SK-N-SH treated with all-trans-retinoic acid at 6 μM for 48 hours (cell line): Measurements from ENCODE around the gene WDR55.
"Not testable (repeated sequence)": the region's sequence is repeated elsewhere in the genome, so short reads cannot be mapped to it uniquely, and the experiment has no call there.

Experiments used
- ATAC-seq: fragments of 200-7000 bp; cut with Tn5 transposase; 3 replicates; pipeline ENCODE4 v1.9.1; 2020; ENCODE audit warnings: mild to moderate bottlenecking, moderate library complexity
- ARNTL ChIP-seq: fragments of 450-650 bp; formaldehyde crosslinking; IDR thresholded peaks from 2 replicates; pipeline ENCODE4 v1.5.0; 2020; ENCODE audit warnings: low read depth, mild to moderate bottlenecking, moderate library complexity, borderline replicate concordance
- CSDC2 ChIP-seq: fragments of 250-450 bp; sonication (Bioruptor Pico); IDR thresholded peaks from 2 replicates; pipeline ENCODE4 v1.5.0; 2020; ENCODE audit warnings: mild to moderate bottlenecking, moderate library complexity
- ESRRG ChIP-seq: fragments of 250-450 bp; sonication (Bioruptor Pico); IDR thresholded peaks from 2 replicates; pipeline ENCODE4 v1.6.1; 2021; ENCODE audit warnings: mild to moderate bottlenecking
- ISL1 ChIP-seq: fragments of 250-450 bp; sonication (Bioruptor Pico); IDR thresholded peaks from 2 replicates; pipeline ENCODE4 v2.1.2; 2022; ENCODE audit warnings: mild to moderate bottlenecking, moderate library complexity
- OSR1 ChIP-seq: fragments of 250-450 bp; sonication (Bioruptor Pico); IDR thresholded peaks from 2 replicates; pipeline ENCODE4 v1.8.0; 2022; ENCODE audit warnings: moderate library complexity, mild to moderate bottlenecking, inconsistent platforms
- PPARA ChIP-seq: fragments of 250-450 bp; sonication (Bioruptor Pico); IDR thresholded peaks from 2 replicates; pipeline ENCODE4 v1.5.0; 2020; ENCODE audit warnings: mild to moderate bottlenecking, borderline replicate concordance
- RARB ChIP-seq: fragments of 250-450 bp; sonication (Bioruptor Pico); IDR thresholded peaks from 2 replicates; pipeline ENCODE4 v1.8.0; 2021; ENCODE audit warnings: mild to moderate bottlenecking, moderate library complexity
- SNAI2 ChIP-seq: fragments of 250-450 bp; sonication (Bioruptor Pico); IDR thresholded peaks from 2 replicates; pipeline ENCODE4 v1.5.0; 2020; ENCODE audit warnings: mild to moderate bottlenecking, moderate library complexity
- TCF4 ChIP-seq: fragments of 250-450 bp; sonication (Bioruptor Pico); IDR thresholded peaks from 2 replicates; pipeline ENCODE4 v1.8.0; 2021; ENCODE audit warnings: mild to moderate bottlenecking, moderate library complexity, borderline replicate concordance
- TOX ChIP-seq: fragments of 250-450 bp; sonication (Bioruptor Pico); IDR thresholded peaks from 2 replicates; pipeline ENCODE4 v1.8.0; 2021; ENCODE audit warnings: mild to moderate bottlenecking, moderate library complexity, borderline replicate concordance
- ZFP3 ChIP-seq: fragments of 250-450 bp; sonication (Bioruptor Pico); IDR thresholded peaks from 2 replicates; pipeline ENCODE4 v1.5.0; 2020; ENCODE audit warnings: mild to moderate bottlenecking, moderate library complexity
- ZFP30 ChIP-seq: fragments of 450-650 bp; formaldehyde crosslinking; IDR thresholded peaks from 2 replicates; pipeline ENCODE4 v1.5.0; 2022; ENCODE audit warnings: mild to moderate bottlenecking, moderate library complexity
- ZNF565 ChIP-seq: fragments of 450-650 bp; formaldehyde crosslinking; conservative IDR thresholded peaks from 2 replicates; pipeline ENCODE4 v1.5.0; 2020; ENCODE audit warnings: low read depth, mild to moderate bottlenecking, moderate library complexity
- ZNF70 ChIP-seq: fragments of 450-650 bp; formaldehyde crosslinking; IDR thresholded peaks from 2 replicates; pipeline ENCODE4 v1.5.0; 2020; ENCODE audit warnings: mild to moderate bottlenecking, moderate library complexity
- ZNF8 ChIP-seq: fragments of 450-650 bp; formaldehyde crosslinking; IDR thresholded peaks from 2 replicates; pipeline ENCODE4 v1.5.0; 2020; ENCODE audit warnings: mild to moderate bottlenecking, moderate library complexity
- TF ChIP-seq, protein P1 (sequence below): fragments of 250-450 bp; sonication (Bioruptor Pico); IDR thresholded peaks from 2 replicates; pipeline ENCODE4 v1.5.1; 2020; ENCODE audit warnings: low read depth, mild to moderate bottlenecking, moderate library complexity
- TF ChIP-seq, protein P2 (sequence below): fragments of 250-450 bp; sonication (Bioruptor Pico); IDR thresholded peaks from 2 replicates; pipeline ENCODE4 v1.5.1; 2021; ENCODE audit warnings: mild to moderate bottlenecking, moderate library complexity
- TF ChIP-seq, protein P3 (sequence below): fragments of 250-450 bp; sonication (Bioruptor Pico); IDR thresholded peaks from 2 replicates; pipeline ENCODE4 v1.8.0; 2021; ENCODE audit warnings: low read depth, mild to moderate bottlenecking, moderate library complexity, borderline replicate concordance
- TF ChIP-seq, protein P4 (sequence below): fragments of 250-450 bp; sonication (Bioruptor Pico); IDR thresholded peaks from 2 replicates; pipeline ENCODE4 v1.5.0; 2020; ENCODE audit warnings: mild to moderate bottlenecking, moderate library complexity

WDR55 gene

DNA sequence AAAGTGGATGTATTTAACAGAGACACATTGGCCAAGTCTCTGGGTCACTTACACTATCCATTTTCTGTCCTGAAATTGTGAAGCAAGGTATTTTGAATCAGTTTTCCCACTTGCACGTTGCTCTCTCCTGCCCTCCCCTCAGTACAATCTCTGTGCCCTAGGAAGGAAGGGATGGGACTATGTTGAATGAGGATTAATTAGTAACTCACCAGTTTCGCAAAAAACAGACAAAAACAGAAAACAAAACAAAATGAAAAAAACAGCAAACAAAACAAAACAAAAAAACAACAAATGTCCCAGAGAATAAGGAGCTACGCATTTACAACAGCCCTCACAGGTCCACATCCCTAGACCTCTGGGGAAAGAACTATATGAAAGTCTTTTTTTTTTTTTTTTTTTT lies 30.6 kb upstream of the WDR55 start:
- TF ChIP-seq ESRRG (CRISPR knock-in tag) = no peak
- ATAC-seq = no peak

DNA sequence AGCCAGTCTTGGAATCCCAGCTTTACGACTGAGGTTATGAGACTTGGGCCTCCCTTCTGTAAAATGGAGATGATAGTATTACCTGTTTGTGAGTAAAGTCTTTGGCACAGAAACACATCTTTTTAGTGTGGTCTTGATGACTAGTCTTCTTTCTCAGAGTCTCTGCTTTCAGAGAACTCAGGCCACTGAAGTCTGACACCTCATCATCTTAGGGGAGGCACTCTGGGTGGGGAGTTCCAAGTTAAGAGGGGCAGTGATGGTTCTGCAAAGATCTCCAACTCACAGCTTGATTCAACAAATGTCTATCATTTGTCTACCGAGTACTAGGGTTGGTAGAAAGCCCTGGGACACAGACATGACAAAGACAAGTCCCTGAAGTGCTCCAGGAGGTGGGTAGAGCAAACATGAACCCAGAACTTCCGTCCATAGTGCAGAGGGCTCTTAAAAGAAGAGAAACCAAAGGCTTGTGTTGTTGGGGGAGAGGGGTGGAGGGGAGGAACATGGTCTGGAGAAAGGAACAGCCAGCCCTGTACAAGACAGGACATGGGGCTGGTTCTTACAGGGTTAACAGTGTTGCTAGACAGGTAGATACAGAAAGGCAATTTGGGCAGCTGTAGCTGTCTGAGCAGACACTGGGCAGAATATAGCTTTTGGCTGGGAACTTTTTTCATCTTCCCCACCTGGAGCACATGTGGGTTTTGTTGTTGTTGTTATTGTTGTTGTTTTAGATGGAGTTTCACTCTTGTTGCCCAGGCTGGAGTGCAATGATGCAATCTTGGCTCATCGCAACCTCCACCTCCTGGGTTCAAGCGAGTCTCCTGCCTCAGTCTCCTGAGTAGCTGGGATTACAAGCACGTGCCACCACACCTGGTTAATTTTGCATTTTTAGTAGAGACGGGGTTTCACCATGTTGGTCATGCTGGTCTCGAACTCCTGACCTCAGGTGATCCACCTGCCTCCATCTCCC lies 29.1 kb upstream of the WDR55 start:
- TF ChIP-seq SNAI2 (no peak), OSR1 (CRISPR knock-in tag) (no peak), RARB (CRISPR knock-in tag) (no peak), ISL1 (no peak), ZFP3 (CRISPR knock-in tag) (no peak), ARNTL (CRISPR knock-in tag) (no peak), ZFP30 (no peak), TOX (CRISPR knock-in tag) (no peak), TCF4 (CRISPR knock-in tag) (no peak), PPARA (no peak), ESRRG (CRISPR knock-in tag) (no peak), CSDC2 (CRISPR knock-in tag) (no peak), ZNF70 (CRISPR knock-in tag) (no peak), ZNF565 (CRISPR knock-in tag) (no peak)
- TF ChIP-seq, protein P1, sequence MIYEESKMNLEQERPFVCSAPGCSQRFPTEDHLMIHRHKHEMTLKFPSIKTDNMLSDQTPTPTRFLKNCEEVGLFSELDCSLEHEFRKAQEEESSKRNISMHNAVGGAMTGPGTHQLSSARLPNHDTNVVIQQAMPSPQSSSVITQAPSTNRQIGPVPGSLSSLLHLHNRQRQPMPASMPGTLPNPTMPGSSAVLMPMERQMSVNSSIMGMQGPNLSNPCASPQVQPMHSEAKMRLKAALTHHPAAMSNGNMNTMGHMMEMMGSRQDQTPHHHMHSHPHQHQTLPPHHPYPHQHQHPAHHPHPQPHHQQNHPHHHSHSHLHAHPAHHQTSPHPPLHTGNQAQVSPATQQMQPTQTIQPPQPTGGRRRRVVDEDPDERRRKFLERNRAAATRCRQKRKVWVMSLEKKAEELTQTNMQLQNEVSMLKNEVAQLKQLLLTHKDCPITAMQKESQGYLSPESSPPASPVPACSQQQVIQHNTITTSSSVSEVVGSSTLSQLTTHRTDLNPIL (CRISPR knock-in tag) = no peak
- TF ChIP-seq, protein P2, sequence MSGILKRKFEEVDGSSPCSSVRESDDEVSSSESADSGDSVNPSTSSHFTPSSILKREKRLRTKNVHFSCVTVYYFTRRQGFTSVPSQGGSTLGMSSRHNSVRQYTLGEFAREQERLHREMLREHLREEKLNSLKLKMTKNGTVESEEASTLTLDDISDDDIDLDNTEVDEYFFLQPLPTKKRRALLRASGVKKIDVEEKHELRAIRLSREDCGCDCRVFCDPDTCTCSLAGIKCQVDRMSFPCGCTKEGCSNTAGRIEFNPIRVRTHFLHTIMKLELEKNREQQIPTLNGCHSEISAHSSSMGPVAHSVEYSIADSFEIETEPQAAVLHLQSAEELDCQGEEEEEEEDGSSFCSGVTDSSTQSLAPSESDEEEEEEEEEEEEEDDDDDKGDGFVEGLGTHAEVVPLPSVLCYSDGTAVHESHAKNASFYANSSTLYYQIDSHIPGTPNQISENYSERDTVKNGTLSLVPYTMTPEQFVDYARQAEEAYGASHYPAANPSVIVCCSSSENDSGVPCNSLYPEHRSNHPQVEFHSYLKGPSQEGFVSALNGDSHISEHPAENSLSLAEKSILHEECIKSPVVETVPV (CRISPR knock-in tag) = no peak
- TF ChIP-seq, protein P3, sequence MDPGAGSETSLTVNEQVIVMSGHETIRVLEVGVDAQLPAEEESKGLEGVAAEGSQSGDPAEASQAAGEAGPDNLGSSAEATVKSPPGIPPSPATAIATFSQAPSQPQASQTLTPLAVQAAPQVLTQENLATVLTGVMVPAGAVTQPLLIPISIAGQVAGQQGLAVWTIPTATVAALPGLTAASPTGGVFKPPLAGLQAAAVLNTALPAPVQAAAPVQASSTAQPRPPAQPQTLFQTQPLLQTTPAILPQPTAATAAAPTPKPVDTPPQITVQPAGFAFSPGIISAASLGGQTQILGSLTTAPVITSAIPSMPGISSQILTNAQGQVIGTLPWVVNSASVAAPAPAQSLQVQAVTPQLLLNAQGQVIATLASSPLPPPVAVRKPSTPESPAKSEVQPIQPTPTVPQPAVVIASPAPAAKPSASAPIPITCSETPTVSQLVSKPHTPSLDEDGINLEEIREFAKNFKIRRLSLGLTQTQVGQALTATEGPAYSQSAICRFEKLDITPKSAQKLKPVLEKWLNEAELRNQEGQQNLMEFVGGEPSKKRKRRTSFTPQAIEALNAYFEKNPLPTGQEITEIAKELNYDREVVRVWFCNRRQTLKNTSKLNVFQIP = no peak
- TF ChIP-seq, protein P4, sequence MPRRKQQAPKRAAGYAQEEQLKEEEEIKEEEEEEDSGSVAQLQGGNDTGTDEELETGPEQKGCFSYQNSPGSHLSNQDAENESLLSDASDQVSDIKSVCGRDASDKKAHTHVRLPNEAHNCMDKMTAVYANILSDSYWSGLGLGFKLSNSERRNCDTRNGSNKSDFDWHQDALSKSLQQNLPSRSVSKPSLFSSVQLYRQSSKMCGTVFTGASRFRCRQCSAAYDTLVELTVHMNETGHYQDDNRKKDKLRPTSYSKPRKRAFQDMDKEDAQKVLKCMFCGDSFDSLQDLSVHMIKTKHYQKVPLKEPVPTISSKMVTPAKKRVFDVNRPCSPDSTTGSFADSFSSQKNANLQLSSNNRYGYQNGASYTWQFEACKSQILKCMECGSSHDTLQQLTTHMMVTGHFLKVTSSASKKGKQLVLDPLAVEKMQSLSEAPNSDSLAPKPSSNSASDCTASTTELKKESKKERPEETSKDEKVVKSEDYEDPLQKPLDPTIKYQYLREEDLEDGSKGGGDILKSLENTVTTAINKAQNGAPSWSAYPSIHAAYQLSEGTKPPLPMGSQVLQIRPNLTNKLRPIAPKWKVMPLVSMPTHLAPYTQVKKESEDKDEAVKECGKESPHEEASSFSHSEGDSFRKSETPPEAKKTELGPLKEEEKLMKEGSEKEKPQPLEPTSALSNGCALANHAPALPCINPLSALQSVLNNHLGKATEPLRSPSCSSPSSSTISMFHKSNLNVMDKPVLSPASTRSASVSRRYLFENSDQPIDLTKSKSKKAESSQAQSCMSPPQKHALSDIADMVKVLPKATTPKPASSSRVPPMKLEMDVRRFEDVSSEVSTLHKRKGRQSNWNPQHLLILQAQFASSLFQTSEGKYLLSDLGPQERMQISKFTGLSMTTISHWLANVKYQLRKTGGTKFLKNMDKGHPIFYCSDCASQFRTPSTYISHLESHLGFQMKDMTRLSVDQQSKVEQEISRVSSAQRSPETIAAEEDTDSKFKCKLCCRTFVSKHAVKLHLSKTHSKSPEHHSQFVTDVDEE (CRISPR knock-in tag) = no peak
- ATAC-seq = no peak

DNA sequence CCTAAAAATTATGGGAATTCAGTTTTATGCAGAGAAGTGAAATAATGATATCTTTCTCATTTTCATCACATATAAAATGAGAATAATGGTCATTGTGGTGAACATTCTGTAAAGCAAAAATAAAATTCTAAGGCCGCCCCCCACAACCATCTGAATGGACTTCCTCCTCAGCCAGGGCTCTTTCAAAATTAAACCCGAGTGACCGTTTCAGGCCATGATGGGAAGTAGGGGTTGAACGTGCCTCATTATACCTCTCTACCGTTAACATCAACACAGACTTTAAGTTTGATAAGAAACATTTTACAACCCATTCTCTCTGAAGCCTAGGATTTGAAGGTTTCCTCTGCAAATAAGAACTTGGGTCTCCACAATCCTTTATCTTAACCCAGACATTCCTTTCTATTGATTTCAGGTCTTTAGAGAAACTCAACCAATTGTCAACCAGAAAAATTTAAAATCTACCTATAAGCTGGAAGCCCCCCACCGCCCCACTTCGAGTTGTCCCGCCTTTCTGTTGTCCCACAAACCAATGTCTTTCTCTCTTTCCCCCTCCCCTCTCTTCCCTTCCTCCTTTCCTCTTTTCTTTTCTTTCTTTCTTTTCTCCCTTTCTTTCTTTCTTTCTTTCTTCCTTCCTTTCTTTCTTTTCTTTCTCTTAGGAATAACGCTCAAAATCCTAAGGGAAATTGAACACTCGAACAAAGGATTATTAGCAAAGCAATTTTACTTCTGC lies 27.2 kb upstream of the WDR55 start:
- TF ChIP-seq, protein P2 (CRISPR knock-in tag) = no peak
- TF ChIP-seq ZFP3 (CRISPR knock-in tag) = no peak
- TF ChIP-seq CSDC2 (CRISPR knock-in tag) = no peak
- no peak for TF ChIP-seq ESRRG (CRISPR knock-in tag)
- TF ChIP-seq TCF4 (CRISPR knock-in tag) = no peak
- TF ChIP-seq SNAI2 = no peak
- no peak for TF ChIP-seq ZNF8 (CRISPR knock-in tag)
- TF ChIP-seq, protein P1 (CRISPR knock-in tag) = no peak
- no peak for TF ChIP-seq ZNF70 (CRISPR knock-in tag)

DNA sequence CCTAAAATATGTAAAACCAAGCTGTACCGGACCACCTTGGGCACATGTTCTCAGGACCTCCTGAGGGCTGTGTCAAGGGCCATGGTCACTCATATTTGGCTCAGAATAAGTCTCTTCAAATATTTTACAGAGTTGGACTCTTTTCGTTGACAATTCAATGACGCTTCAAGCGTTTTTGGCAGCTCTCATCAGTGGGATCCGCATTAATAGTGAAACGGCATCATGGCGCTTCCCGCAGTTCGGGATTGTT lies 25.9 kb upstream of the WDR55 start:
- ATAC-seq = not testable (repeated sequence)

More for the DNA sequence above, 27.2 kb upstream of the WDR55 start:
- no peak for ATAC-seq
